Measurements from ENCODE around the gene CARMIL3. TPM values are rescaled to one million over a fixed set of nuclear protein-coding genes. Genes with fewer than 3 reads are reported as not detected.
A peak's percentile ranks its signal among the peaks of the same experiment; 100 is the strongest.

The CARMIL3 gene
- total RNA-seq, 1 donor from 2014 or later, result 0.34 TPM

DNA sequence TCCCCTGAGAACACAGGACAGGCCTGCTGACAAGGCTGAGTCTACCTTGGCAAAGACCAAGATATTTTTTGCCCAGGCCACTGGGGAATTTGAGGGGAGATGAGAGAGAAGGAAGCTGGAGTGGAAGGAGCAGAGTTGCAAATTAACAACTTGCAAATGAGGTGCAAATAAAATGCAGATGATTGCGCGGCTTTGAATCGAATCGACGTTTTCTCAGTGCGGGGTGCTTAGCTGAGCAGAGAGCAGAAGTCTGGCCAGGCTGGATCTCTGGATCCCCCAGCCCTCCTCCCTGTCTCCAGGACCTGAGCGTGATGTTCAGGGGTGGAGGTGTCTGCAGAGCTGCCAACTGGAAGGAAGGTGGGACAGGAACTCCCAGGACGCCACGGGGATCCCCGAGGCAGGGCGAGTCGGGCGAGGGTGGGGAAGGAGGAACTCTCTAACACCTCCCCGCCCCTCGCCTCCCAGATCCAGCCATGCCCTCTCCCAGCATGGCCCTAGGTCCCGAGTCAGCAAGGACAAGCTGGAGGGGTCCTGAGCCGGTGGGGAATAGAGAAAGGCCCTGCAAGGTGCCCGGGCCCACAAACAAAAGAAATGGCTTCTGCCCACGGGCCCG, 527 bp upstream of the CARMIL3 start:
- Histone ChIP-seq H3K4me2 (ENCODE audit: low read length) (peak overlapping the region; percentile 99), H4K20me1 (ENCODE audit: insufficient read depth, low read length) (peaks cover 4% of the 10 kb centered on the region), H3K4me3 (ENCODE audit: insufficient read depth, low read depth, low read length) (peak overlapping the region; percentile 58), H3K36me3 (ENCODE audit: insufficient read depth, low read length) (no peaks in the 10 kb centered on the region), H3K27me3 (ENCODE audit: insufficient read depth, low read length) (peaks cover 21% of the 10 kb centered on the region), H3K4me1 (ENCODE audit: insufficient read depth, low read length) (no peaks in the 10 kb centered on the region), H3K9me3 (ENCODE audit: insufficient read depth, low read depth, low read length) (no peaks in the 10 kb centered on the region), H2AFZ (ENCODE audit: low read depth, low read length) (peak overlapping the region; percentile 91), H3K9ac (ENCODE audit: low read length) (peak overlapping the region; percentile 74), H3K27ac (ENCODE audit: low read depth, low read length) (no peak overlapping the region), H3K79me2 (ENCODE audit: insufficient read depth, low read length) (no peaks in the 10 kb centered on the region)
- FAIRE-seq (no peak), DNase-seq (ENCODE audit: low read depth) (no peak)
- Mint-ChIP-seq H3K36me3 (ENCODE audit: low read depth, unreplicated experiment) (no peaks in the 10 kb centered on the region), H3K27me3 (ENCODE audit: low read depth, unreplicated experiment) (peaks cover 62% of the 10 kb centered on the region), H3K4me1 (ENCODE audit: low read depth, unreplicated experiment) (peaks cover 2% of the 10 kb centered on the region), H3K9me3 (ENCODE audit: unreplicated experiment) (peaks cover 2% of the 10 kb centered on the region), H3K27ac (ENCODE audit: unreplicated experiment) (no peak overlapping the region), H3K4me3 (ENCODE audit: unreplicated experiment) (peak overlapping the region; percentile 75)
- TF ChIP-seq CTCF (IDR thresholded peaks at IDR 0.05; ENCODE audit: insufficient read depth, low read depth, low read length), result no peak
- TF ChIP-seq EZH2 (IDR thresholded peaks at IDR 0.05; ENCODE audit: insufficient read depth, low read length), result no peak

- Mint-ChIP-seq H3K9me3 (ENCODE audit: unreplicated experiment) (peaks cover 2% of the 10 kb centered on the region), H3K4me3 (ENCODE audit: unreplicated experiment) (peak overlapping the region; percentile 83), H3K4me1 (ENCODE audit: low read depth, unreplicated experiment) (peaks cover 2% of the 10 kb centered on the region), H3K36me3 (ENCODE audit: low read depth, unreplicated experiment) (no peaks in the 10 kb centered on the region), H3K27me3 (ENCODE audit: low read depth, unreplicated experiment) (peaks cover 72% of the 10 kb centered on the region), H3K27ac (ENCODE audit: unreplicated experiment) (peak overlapping the region; percentile 45)
- H4K20me1 ChIP-seq (ENCODE audit: insufficient read depth, low read length), result peaks cover 4% of the 10 kb centered on the region
- no peak for FAIRE-seq
- no peak for DNase-seq (ENCODE audit: low read depth)
- no peaks in the 10 kb centered on the region for H3K4me1 ChIP-seq (ENCODE audit: insufficient read depth, low read length)
- no peak overlapping the region for H3K27ac ChIP-seq (ENCODE audit: low read depth, low read length)
- no peak overlapping the region for H3K4me3 ChIP-seq (ENCODE audit: insufficient read depth, low read depth, low read length)
- H3K36me3 ChIP-seq (ENCODE audit: insufficient read depth, low read length), result no peaks in the 10 kb centered on the region
- H2AFZ ChIP-seq (ENCODE audit: low read depth, low read length), result no peak overlapping the region
- H3K9ac ChIP-seq (ENCODE audit: low read length), result no peak overlapping the region
- no peaks in the 10 kb centered on the region for H3K79me2 ChIP-seq (ENCODE audit: insufficient read depth, low read length)
- TF ChIP-seq EZH2 (IDR thresholded peaks at IDR 0.05; ENCODE audit: insufficient read depth, low read length) (no peak), CTCF (IDR thresholded peaks at IDR 0.05; ENCODE audit: insufficient read depth, low read depth, low read length) (no peak)
- peak overlapping the region; percentile 99 for H3K4me2 ChIP-seq (ENCODE audit: low read length)
- no peaks in the 10 kb centered on the region for H3K9me3 ChIP-seq (ENCODE audit: insufficient read depth, low read depth, low read length)
- peaks cover 19% of the 10 kb centered on the region for H3K27me3 ChIP-seq (ENCODE audit: insufficient read depth, low read length)
Measured at GRCh38 chr14:24052656-24053547, 1.1 kb downstream of the CARMIL3 start.

Measured in astrocyte (in vitro differentiated cells and primary cell).